DND-41 (cell line): ENCODE data around the gene AJAP1.

Experiments used
- ATAC-seq: fragments of 200-7000 bp; cut with Tn5 transposase; 3 replicates; pipeline ENCODE4 v1.9.1; 2021; ENCODE audit warnings: low read depth; ENCODE audit not compliant: insufficient read depth
- DNase-seq: peaks from one replicate; pipeline ENCODE4 v3.0.0-alpha.2; 2020
- H2AFZ ChIP-seq: 2 replicates; pipeline ENCODE4 v1.6.0; 2012; ENCODE audit warnings: low read depth, low read length
- H3K27ac ChIP-seq: 2 replicates; pipeline ENCODE4 v1.5.1; 2012; ENCODE audit warnings: low read length, inconsistent platforms
- H3K27me3 ChIP-seq: fragments of 200-600 bp; sonication (generic); 2 replicates; pipeline ENCODE4 v1.6.0; 2012; ENCODE audit warnings: low read length, mild to moderate bottlenecking, inconsistent platforms; ENCODE audit not compliant: insufficient read depth, poor library complexity
- H3K36me3 ChIP-seq: 2 replicates; pipeline ENCODE4 v1.5.1; 2012; ENCODE audit warnings: low read length, inconsistent platforms; ENCODE audit not compliant: insufficient read depth
- H3K4me1 ChIP-seq: 2 replicates; pipeline ENCODE4 v1.5.1; 2012; ENCODE audit warnings: mild to moderate bottlenecking, low read length; ENCODE audit not compliant: insufficient read depth
- H3K4me2 ChIP-seq: 2 replicates; pipeline ENCODE4 v1.6.0; 2012; ENCODE audit warnings: mild to moderate bottlenecking, moderate library complexity, low read length, inconsistent platforms; ENCODE audit not compliant: insufficient read depth
- H3K4me3 ChIP-seq, 2 experiments: fragments of 200-600 bp in 1 of 2; shearing (Covaris generic) in 1 of 2; 2 replicates each; pipeline ENCODE4 v1.5.1; 2012 to 2016; ENCODE audit warnings: inconsistent platforms in 2 of 2, low read length in 2 of 2, mild to moderate bottlenecking in 2 of 2, low read depth in 1 of 2, moderate library complexity in 1 of 2
- H3K79me2 ChIP-seq: 2 replicates; pipeline ENCODE4 v1.6.0; 2012; ENCODE audit warnings: low read length, inconsistent platforms; ENCODE audit not compliant: insufficient read depth
- H3K9ac ChIP-seq: 2 replicates; pipeline ENCODE4 v1.6.0; 2012; ENCODE audit warnings: low read depth, mild to moderate bottlenecking, inconsistent platforms, low read length, moderate library complexity
- H3K9me3 ChIP-seq: 2 replicates; pipeline ENCODE4 v1.5.1; 2012; ENCODE audit warnings: low read length, moderate library complexity, mild to moderate bottlenecking, inconsistent platforms; ENCODE audit not compliant: insufficient read depth, severe bottlenecking
- H4K20me1 ChIP-seq: 2 replicates; pipeline ENCODE4 v1.6.0; 2012; ENCODE audit warnings: low read length; ENCODE audit not compliant: insufficient read depth
- EZH2 ChIP-seq: IDR thresholded peaks from 3 replicates; pipeline ENCODE4 v1.6.1; 2012; ENCODE audit warnings: borderline replicate concordance, low read depth, mild to moderate bottlenecking, moderate library complexity, low read length, inconsistent platforms; ENCODE audit not compliant: severe bottlenecking
- TF ChIP-seq, protein P1 (sequence below): IDR thresholded peaks from 2 replicates; pipeline ENCODE4 v1.5.1; 2012; ENCODE audit warnings: borderline replicate concordance, low read length, moderate library complexity, mild to moderate bottlenecking; ENCODE audit not compliant: poor library complexity, severe bottlenecking; ENCODE audit errors: extremely low read depth

AJAP1 gene

DNA sequence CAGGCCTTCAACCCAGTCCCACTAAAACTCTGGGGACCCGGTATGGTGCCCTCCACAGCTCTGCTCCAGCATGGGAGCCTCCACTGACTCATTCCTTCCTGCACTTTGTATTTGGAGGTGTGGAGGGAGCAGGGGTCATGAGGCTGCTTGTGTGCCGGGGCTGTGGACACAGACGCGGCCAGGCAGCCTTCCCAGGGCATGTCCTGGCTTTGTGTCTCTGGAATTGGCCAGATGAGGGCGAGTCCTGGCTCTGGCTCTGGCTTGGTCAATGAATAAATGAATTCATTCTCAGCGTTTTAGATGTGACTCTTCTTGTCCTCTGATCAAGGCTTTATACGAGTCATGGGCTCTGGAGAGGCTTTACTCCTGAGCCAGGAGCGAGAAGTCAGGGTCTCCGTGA, 19.1 kb downstream of the AJAP1 start:
- Histone ChIP-seq H2AFZ (no peak overlapping the region), H3K79me2 (no peaks in the 10 kb centered on the region), H3K4me1 (no peaks in the 10 kb centered on the region), H3K27me3 (no peaks in the 10 kb centered on the region), H3K27ac (no peak overlapping the region), H3K4me3 (no peak overlapping the region), H3K36me3 (no peaks in the 10 kb centered on the region), H4K20me1 (no peaks in the 10 kb centered on the region), H3K4me2 (no peak overlapping the region), H3K9me3 (peaks cover 5% of the 10 kb centered on the region), H3K9ac (no peak overlapping the region)
- TF ChIP-seq, protein P1, sequence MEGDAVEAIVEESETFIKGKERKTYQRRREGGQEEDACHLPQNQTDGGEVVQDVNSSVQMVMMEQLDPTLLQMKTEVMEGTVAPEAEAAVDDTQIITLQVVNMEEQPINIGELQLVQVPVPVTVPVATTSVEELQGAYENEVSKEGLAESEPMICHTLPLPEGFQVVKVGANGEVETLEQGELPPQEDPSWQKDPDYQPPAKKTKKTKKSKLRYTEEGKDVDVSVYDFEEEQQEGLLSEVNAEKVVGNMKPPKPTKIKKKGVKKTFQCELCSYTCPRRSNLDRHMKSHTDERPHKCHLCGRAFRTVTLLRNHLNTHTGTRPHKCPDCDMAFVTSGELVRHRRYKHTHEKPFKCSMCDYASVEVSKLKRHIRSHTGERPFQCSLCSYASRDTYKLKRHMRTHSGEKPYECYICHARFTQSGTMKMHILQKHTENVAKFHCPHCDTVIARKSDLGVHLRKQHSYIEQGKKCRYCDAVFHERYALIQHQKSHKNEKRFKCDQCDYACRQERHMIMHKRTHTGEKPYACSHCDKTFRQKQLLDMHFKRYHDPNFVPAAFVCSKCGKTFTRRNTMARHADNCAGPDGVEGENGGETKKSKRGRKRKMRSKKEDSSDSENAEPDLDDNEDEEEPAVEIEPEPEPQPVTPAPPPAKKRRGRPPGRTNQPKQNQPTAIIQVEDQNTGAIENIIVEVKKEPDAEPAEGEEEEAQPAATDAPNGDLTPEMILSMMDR: no peak
- no peak for TF ChIP-seq EZH2
- no peak for DNase-seq
- no peak for ATAC-seq

DNA sequence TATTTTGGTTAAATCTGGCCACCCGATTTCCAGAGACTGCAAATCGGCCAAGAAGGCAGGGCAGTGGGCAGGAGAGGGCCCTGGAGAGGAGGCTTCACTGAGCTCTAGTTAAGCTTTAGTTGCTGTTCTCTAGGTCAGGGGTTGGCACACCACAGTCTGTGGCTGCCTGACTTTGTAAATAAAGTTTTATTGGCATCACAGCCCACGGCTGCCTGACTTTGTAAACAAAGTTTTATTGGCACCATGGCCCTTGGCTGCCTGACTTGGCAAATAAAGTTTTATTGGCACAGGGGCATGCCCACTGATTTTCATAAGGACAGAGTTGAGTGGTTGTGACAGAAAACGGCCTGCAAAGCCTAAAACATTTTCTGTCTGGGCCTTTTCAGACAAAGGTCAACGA, 19.7 kb downstream of the AJAP1 start:
- H3K4me1 ChIP-seq: no peaks in the 10 kb centered on the region
- H3K36me3 ChIP-seq: no peaks in the 10 kb centered on the region
- ATAC-seq (no peak), DNase-seq (no peak)
- no peak overlapping the region for H3K4me3 ChIP-seq
- no peak overlapping the region for H3K27ac ChIP-seq
- TF ChIP-seq, protein P1: no peak
- no peak for TF ChIP-seq EZH2
- no peaks in the 10 kb centered on the region for H4K20me1 ChIP-seq
- H3K9ac ChIP-seq: no peak overlapping the region
- peaks cover 5% of the 10 kb centered on the region for H3K9me3 ChIP-seq
- H3K27me3 ChIP-seq: no peaks in the 10 kb centered on the region
- no peak overlapping the region for H3K4me2 ChIP-seq
- no peaks in the 10 kb centered on the region for H3K79me2 ChIP-seq
- H2AFZ ChIP-seq: no peak overlapping the region

DNA sequence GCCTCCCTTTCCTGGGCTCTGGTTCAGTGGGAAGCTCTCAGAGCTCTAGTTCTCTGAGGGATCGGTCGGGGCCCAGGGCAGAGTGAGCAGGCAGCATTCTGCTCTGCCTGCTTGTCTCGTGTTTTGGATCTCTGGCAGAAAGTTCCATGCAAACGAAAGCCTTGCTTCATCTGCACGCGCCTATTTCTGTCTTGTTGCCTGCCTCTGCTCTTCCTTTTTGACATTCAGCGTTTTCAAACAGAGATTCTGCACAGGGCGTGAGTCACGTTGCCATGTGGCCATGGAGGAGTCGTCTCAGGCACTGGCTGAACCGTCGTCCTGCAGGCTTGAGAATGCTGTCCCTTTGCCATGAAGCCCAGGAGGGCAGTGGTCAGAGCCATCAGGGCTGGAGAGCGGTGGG, 20.3 kb downstream of the AJAP1 start:
- Histone ChIP-seq H4K20me1 (no peaks in the 10 kb centered on the region), H3K9ac (no peak overlapping the region), H3K27me3 (no peaks in the 10 kb centered on the region), H3K79me2 (no peaks in the 10 kb centered on the region), H3K36me3 (no peaks in the 10 kb centered on the region), H3K27ac (no peak overlapping the region), H2AFZ (no peak overlapping the region), H3K9me3 (peaks cover 5% of the 10 kb centered on the region), H3K4me2 (no peak overlapping the region), H3K4me1 (no peaks in the 10 kb centered on the region), H3K4me3 (no peak overlapping the region)
- no peak for ATAC-seq
- no peak for DNase-seq
- no peak for TF ChIP-seq EZH2
- TF ChIP-seq, protein P1: no peak
